IPS DF 19.7 (cell line): ENCODE data around the gene ATXN7.
A peak's percentile ranks its signal among the peaks of the same experiment; 100 is the strongest.

Source experiments
- DNase-seq: peaks from one replicate; pipeline ENCODE4 v3.0.0-alpha.2; 2013; ENCODE audit warnings: low read depth, low spot score

ATXN7 gene

DNA sequence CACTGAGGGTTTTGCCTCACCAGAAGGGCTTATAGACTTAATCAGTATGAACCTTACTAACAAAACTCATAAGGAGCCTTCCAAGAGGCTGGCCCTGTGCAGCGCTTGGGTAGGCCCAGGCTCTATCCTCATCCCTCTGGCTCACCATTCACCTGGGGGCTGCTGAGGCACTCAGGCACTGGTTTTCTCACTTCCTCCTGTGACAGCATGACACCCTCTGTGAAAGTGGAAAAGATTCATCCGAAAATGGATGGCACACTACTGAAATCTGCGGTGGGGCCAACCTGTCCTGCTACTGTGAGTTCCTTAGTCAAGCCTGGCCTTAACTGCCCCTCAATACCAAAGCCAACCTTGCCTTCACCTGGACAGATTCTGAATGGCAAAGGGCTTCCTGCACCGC is 118.3 kb downstream of the ATXN7 start:
- DNase-seq: no peak

DNA sequence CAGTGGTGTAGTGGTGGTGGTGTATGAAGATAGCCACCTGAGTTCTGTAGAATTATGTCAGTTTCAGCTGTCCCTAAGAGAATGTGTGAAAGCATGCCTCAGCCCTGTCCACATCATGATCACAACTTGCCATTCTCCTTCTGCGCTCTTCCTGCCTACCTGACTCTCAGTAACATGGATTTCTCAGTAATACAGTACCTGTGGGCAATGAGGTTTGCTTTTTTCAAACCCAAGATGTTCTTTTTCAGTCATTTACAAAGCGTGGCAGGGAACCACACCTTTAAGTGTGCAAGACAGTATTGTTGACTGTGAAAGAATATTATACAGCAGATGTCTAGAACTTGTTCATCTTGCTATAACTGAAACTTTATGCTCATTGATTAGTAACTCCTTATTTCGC is 120.7 kb downstream of the ATXN7 start:
- no peak for DNase-seq

DNA sequence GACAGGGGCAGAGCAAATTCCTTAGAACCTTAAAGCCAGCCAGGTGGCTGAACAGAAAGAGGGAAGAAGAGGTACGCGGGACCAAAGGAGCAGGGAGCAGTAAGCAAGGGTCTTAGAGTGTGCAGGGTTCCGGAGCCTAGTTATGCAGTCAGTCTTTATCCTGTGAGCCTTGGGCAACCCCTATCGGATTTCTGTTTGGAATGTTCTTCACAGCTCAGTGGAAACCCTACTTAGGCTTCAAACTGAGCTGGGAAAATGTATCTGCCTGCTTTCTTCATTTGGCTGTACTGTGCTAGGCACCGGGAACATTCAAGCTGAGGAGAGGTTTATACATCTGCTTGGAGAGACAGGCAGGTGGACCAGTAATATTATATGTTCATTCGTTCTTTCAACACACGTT is 122.5 kb downstream of the ATXN7 start:
- no peak for DNase-seq

DNA sequence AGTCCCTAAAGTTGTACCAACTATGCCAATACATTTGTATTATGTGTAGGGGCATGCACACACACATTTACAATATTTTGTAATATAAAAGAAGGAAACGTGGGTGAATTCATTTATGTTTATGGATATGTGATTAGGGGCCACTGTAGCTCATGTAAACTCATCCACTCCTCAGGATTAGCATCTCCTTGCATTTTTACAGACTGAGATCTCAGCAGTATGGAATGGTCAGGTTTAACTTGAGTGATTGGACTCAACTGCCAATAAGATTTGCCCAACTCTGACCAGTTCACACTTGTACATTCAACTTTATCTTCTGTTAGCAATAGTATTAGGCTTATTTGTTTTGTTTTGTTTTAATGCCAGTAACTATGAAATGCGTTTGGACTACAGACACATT is 123.2 kb downstream of the ATXN7 start:
- DNase-seq: no peak

DNA sequence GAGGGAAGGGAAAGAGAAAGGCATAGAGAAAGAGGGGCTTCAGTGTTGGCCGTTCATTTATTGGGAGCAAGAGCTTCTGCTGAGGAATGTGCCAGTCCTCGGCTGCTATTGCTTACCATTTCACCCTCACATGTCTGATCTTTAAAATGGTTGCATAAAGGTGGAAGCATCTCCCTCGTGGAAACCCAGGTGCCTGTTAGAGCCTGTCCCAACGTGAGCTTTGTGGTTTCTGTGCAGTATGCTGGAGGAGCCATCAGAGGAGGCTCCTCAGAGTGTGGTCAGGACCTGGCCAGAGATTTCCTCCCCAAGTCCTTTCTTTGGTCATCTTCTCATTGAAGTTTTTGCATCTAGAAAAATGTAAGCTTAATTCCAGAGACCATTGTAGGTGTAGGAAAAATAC is 125.3 kb downstream of the ATXN7 start:
- no peak for DNase-seq

DNA sequence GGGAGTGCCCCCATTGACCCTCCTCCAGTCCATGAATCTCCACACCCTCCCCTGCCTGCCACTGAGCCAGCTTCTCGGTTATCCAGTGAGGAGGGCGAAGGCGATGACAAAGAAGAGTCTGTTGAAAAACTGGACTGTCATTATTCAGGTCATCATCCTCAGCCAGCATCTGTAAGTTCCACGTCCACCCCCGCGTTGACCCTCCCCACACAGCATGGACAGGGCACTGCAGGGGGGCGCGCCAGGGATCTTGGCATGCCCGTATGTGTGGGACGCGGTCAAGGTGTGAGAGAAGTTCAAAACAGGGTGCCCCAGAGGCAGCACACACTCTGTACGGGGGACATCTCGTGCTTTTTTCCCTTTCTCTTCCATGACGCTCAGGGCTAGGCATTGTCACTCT is 126.5 kb downstream of the ATXN7 start:
- no peak for DNase-seq

DNA sequence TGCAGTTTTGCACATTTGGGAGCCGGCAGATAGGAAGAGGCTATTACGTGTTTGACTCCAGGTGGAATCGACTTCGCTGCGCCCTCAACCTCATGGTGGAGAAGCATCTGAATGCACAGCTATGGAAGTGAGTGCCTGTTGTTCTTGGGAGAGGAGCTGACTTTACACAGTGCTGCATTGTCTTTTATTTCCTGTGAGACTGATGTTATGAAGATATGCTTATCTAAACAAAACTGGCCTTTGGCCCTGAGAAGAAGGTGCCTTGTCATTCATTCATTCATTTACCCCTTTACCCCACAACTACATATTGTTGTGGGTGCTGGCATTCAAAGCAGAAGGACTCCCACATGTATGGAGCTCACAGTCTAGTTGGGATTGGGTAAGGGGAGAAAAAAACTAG is 127.1 kb downstream of the ATXN7 start:
- DNase-seq: no peak

DNA sequence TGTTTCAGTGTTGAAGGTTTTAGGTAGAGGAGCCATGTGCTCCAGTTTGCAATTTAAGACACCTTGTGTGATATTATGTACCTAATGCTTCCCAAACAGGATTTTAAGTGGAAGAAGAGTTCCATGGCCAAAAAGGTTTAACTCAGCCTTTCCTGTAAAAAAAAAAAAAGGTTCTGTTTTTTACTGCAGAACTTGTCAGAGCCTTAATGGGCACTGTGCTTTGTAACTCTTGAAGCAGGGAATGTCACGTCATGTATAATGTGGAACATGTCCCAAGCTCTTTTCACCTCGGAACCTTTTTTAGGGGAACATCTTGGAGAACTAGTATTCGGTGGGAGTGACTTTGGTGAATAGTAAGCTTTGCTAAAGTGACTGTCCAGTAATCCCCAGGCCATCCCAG is 128.0 kb downstream of the ATXN7 start:
- DNase-seq: no peak

DNA sequence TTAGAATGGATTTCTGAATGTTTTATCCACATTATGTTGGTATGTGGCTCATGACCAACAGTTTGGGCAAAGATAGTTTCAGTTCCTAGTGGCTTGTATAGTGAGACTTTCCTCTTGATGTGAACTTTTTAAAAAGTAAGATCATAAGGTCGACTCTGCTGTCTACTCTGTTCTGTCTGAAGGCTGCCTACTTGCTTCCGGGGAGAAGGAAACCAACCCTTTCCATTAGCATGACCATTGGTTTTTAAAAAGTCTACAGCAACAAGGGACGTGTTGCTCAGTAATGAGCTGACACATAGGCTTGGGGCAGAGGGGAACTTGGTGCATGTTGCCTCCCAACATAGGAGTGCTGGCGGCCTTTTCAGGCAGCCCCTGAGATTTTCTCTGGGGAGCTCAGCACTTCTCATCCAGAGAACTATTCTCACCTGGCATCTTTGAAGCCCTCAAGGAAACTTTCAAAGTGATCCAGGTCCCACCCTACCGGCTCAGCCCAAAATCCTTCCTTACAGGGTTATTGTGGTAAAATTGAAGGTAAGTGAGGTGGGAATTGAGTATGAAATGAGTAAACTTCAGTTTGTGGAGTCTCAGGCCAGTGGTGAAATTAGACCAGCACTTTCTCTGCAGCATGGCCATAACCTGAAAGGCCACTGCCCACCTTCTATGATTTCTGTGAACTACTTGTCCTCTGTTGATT is 129.0 kb downstream of the ATXN7 start:
- no peak for DNase-seq

DNA sequence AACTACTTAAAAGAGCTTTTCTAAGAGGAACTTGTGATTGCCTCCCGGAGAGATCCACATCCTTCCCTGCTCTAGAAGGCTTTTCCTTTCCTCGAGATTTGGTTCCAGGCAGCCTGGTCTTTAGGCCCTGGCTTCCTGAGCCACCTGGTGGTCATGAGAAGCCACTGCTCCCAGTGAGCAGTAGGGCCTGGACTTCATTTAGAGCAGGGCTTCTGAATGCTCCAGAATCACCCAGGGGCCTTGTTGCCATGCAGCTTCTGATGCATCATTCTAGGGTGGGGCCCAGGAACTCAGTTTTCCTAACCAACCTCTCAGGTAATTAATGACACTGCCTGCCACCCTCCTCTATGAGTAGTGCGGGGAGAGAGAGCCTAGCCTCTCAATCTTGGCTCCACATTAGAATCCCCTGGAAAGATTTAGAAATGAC is 130.0 kb downstream of the ATXN7 start:
- DNase-seq: peak; percentile 63

DNA sequence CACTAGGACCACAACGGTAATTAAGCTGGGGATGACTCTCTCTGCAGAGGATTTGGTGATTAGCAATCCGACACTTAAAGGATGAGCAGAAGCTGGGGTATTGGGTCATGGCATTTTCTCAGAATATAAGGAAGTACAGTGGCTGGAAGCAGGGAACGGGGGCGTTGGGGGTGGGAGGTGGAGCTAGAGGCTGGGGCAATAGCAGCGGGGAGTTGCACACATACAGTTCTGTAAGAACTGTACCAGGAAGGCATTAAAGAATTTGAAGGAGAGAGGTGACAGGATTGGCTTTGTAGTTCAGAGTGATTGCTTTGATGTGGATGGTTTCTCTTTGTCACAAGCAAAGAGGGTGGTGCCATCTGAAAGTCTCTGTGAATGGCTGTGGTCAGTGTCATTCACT is 131.4 kb downstream of the ATXN7 start:
- DNase-seq: no peak

DNA sequence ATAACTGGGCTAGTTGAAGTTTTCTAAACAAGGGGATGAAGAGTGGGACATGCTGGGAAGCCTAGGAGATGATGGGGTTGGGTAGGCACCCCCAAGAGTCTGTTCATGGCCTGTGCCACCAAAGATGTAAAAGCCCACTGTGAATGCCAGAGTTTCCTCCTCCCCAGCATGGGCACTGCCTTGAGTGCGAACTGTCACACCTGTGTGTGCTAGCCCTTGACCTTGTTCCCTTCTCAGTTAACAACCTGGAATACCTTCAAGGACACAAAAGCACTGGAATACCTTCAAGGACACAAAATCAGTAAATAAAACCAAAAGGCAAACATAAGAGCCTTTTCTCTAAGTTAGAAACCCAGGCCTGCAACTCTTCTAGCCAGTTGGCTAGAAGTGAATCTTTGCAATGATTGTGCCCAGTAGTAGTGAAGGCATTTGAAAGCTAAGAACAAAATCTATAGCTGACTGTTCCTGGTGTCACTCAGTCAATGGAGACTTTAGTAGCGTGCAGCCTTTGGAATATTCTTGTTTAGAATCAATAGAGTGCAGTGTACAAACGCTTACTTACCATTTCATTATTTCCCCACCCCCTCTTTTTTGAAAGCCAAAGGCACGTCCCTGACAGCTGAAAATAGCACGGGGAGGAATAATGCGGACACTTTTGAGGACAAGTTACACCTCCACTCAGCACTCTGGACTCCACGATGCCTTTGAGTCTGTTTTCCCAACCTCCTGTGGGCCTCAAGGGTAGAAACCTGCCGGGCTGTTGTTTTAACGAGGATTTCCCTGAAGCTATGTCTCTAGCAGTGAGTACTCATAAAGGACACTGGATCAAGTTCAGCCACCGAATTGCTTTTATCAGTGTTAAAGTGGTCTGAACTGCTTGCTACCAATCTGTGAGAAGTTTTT is 135.4 kb downstream of the ATXN7 start:
- DNase-seq: no peak

DNA sequence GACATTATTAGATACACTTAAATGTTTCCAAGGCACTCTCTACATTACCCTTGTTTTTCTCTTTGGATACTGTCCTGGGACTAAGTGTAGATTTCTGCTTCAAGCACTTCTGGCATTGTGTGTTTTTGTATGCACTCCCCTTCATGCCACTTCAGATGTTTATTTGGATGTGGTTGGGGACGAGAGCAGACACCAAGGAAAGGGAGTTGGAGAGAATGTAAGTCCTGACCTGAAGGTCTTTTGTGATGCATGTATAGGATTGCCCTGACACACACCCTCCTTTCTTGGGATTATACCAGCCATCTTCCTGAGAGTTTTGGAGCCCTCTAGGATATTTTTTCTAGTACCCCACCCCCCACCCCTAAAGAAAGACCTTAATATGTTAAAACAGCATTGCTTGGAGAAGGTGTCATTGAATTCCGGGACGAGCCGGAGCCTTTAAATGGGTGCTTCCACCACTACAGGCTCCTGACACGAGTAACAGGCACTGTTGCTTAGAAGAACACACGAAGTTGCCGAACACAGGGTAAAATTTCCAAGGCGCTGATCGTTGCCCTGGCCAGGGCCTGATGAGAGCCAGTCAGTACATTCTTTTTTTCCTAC is 136.9 kb downstream of the ATXN7 start:
- DNase-seq: no peak

DNA sequence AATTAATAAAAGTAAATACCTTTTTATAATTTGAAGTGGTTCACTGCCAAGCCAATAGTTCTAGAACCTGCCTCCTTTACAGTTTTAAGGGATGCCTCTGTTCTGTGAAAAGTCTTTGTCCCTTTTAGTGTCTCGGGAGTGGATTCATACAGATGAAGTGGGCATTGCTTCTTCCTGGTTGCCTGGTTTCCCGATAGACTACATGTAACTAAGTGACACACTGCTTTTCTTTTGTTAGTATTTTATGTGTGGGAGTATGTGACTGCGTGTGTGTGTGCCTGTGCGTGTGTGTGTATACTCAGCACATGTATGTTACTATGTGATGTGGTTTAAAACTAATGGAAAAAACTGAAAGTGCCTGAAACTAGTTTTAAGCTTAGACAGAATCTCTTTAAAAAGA is 138.6 kb downstream of the ATXN7 start:
- DNase-seq: no peak

DNA sequence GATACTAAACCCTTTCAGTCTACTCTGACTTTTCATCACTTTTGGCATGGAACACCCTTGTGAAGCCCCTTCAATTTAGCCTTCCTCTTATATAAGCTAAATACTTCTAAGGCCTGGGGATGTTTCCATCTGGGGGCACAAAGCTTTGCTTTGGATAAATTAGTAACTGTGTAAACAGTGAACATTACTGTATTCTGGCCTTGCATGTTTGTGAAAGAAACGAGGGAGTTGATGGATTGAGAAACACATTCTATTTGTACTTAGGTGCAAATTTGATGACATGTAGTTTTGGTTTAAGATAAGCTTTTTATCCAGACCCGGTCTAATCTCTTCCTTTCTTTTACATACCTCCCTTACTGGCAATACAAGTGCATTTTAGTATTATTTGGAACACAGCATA is 139.9 kb downstream of the ATXN7 start:
- no peak for DNase-seq

DNA sequence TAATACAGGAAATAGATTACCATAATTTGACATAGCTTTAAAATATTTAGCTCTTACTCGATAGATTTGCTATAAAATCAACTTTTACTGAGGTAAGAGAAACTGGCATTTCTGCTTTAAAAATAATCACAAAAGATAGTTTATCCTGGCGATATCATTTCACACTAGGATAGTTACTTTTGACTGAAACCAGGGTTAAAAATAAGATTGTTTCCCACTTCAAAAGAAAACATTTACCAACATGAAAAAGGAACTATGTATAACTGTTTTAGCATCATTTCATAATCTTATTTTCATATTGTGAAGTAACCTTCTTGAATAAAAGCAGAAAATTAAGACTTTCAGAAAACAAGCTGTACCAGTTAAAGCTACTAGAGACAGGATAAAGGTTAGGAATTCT is 144.3 kb downstream of the ATXN7 start:
- no peak for DNase-seq

DNA sequence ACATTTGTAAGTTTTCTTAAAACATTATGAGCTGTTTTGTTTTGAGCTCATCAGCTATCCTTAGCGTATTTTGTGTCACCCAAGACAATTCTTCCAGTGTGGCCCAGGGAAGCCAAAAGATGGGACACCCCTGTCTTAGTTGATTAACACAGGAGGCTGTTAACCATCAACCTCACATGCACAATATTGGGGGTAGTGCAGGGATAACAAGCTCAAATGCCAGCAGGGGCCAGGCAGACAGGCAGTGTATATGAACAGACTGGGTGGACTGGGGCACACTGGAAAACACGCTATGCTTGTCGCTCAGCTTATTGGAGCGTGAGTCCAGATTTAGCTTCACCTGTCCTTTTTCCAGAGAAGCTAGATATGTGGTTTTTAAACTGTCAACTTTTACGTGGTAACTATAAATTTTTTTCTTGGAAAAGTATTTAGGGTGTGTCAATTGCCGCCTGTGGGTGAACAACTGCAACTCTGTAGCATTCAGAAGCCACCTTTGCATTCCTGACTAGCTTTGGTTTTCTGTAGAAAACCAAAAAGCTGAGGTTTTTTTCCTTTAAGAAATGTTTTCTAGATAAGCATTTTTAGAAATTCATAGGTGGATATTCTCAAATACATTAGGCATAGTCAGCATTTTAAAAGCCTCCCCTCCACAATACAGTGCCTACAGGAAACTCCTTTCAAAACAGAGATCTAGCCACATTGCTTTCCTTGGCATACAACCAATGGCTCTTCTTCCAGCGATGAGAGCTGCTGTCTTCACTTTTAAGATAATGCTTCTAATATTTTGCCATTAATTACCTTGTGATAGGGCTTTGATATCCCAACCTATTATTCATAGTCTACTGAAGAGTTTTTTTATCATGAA is 145.1 kb downstream of the ATXN7 start:
- no peak for DNase-seq

DNA sequence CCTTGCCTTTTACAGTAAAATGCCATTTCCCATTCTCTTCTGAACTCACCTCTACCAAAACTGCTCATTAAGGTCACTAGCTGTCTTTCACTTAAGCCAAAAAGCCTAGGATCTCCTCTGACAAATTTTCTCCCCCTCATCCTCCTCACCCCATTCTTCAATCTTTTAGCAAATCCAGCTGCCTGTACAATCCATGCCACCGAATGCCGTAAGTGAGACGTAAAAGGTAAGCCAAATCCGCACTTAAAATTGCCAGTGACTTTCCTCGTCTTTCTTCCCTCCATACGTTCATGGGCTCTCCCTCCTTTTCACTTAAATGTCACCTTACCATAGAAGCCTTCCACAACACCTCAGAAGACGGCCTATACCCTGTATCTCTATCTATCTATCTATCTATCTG is 145.9 kb downstream of the ATXN7 start:
- no peak for DNase-seq

DNA sequence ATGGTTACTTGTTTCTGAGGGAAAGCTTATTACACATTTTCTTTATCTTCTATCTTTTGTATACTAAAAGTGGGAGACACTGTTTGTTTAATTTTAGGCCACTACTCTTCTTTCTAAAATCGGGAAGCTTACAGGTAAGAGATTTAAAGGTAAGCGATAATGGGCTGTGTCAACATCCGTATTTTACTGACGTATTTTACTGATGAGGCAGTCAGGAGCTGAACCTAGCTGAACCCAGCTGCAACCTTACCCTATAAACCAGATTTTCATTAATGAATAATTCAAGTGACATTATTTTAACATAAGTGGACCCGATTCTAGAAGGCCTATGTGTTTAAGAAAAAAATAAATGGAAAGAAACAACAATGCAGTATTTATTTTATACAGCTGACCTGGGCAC is 146.5 kb downstream of the ATXN7 start:
- no peak for DNase-seq

DNA sequence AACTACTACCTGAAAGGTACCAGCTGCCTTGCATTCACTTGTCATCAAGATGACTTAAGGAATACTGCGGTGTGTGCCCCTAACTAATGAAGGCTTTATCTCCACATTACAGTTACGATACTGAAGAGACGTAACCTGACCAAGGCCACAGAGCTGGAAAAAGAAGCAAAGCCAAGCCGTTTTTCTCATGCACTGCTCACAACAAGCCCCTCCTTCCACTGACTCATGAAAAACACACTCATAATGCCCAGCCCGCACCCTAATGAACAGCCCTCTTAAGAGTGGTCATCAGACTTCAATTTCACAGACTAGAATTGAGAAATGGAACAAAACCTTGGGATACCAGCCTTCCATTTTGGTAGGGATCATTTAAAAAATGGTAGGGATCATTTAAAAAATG is 148.0 kb downstream of the ATXN7 start:
- no peak for DNase-seq

DNA sequence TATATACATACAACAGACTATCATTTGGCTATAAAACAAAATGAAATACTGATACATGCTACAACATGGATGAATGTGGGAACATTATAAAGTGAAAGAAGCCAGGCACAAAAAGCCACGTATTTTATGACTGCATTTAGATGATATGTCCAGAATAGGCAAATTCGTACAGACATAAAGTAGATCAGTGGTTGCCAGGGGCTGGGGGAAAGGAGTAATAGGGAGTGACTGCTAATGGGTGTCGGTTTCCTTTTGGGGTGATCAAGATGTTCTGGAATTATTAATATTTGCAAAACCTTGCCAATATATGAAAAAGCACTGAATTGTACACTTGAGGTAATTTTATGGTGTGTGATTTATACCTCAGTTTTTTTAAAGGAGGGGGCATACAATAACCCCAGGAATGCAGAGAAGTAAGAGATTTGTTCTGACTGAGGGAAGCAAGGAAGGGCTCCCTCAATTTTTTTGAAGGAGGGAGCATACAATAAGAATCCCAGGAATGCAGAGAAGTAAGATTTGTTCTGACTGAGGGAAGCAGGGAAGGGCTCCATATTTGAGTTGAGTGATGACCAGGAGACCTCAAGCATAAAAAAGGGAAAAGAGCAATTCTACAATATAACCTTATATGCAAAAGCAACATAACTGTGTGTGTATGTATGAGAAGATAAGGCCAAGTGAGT is 153.4 kb downstream of the ATXN7 start:
- no peak for DNase-seq
